Measurements from ENCODE around the gene PPP2CA.

DNA sequence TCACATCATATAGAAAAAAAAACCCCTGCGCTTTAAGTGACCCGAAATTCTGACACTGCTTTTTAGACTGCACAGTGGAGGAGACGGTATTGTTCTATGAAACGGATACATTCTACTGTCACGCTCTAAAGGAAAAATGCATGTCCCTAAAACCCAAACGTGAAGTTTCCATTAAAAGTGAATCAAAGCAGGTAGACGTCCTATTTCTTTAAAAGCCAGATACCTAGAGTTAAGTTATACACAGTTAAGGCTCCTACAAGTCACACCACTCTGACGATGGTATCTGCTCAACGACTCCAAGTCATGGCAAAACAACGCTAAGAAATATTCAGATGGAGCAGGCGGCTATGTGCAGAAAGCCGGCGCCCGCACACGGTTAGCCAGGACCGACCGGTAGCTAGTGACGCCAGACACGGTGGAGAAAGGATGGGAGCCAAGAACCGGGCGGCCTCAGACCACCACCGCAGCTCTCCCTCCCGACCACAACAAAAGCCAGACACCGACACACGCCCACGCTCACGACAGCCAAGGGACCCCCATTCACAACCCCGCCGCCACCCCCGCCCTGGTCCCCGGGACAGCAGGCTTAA, 49.9 kb downstream of the PPP2CA start:
- TF ChIP-seq, protein P1, sequence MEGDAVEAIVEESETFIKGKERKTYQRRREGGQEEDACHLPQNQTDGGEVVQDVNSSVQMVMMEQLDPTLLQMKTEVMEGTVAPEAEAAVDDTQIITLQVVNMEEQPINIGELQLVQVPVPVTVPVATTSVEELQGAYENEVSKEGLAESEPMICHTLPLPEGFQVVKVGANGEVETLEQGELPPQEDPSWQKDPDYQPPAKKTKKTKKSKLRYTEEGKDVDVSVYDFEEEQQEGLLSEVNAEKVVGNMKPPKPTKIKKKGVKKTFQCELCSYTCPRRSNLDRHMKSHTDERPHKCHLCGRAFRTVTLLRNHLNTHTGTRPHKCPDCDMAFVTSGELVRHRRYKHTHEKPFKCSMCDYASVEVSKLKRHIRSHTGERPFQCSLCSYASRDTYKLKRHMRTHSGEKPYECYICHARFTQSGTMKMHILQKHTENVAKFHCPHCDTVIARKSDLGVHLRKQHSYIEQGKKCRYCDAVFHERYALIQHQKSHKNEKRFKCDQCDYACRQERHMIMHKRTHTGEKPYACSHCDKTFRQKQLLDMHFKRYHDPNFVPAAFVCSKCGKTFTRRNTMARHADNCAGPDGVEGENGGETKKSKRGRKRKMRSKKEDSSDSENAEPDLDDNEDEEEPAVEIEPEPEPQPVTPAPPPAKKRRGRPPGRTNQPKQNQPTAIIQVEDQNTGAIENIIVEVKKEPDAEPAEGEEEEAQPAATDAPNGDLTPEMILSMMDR (IDR thresholded peaks at IDR 0.05), result no peak
- TF ChIP-seq POLR2A (IDR thresholded peaks at IDR 0.05), result no peak

Data from heart left ventricle (tissue), 13 donors.